NCI-H1092 treated with DMSO at 0.1 percent for 48 hours (cell line): Measurements from ENCODE around the gene ICAM1.
"Not testable (repeated sequence)": the region's sequence is repeated elsewhere in the genome, so short reads cannot be mapped to it uniquely, and the experiment has no call there.

Source experiments
- DNase-seq: peaks from one replicate; lab custom pipeline; 2025; lab: John Stamatoyannopoulos, UW

ICAM1 gene

DNA sequence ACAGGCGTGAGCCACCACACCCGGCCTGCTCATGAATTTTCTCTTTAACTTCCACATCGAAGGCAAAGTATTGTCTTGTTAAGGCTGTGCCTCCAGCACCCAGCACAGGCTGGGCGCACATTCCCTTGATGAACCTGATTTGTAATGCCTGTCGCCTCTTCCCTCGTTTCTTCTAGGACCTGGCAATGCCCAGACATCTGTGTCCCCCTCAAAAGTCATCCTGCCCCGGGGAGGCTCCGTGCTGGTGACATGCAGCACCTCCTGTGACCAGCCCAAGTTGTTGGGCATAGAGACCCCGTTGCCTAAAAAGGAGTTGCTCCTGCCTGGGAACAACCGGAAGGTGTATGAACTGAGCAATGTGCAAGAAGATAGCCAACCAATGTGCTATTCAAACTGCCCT, 3.7 kb downstream of the ICAM1 start:
- DNase-seq = no peak

DNA sequence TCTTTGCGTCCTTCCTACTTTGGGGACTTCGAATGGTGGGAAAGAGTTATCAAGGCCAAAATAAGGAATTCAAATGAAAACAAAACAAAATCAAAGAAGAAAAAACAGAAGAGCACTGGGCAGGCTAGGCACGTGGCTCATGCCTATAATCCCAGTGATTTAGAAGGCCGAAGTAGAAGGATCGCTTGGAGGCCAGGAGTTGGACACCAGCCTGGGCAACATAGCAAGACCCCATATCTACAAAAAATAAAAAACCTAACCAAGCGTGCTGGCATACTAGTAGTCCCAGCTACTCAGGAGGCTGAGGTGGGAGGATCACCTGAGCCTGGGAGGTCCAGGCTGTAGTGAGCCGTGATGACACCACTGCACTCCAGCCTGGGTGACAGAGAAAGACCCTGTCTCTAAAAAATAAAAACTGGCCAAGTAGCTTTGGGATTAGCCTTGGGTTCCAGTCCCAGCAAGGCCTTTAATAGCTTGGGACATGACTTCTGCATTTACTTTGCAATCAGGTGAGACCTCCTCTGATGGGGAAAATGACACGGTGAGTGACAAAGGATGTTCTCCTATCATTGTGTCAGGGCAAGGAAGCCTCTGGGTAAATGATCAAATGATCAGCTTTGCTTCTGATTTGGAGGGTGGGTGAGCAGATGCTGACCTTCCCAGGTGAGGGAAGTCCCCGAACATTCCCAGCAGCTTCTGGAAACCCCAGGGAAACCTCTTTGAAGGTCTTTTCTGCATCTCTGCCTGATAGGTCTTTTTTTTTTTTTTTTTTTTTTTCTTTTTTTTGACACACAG, 7.1 kb downstream of the ICAM1 start:
- DNase-seq = no peak

DNA sequence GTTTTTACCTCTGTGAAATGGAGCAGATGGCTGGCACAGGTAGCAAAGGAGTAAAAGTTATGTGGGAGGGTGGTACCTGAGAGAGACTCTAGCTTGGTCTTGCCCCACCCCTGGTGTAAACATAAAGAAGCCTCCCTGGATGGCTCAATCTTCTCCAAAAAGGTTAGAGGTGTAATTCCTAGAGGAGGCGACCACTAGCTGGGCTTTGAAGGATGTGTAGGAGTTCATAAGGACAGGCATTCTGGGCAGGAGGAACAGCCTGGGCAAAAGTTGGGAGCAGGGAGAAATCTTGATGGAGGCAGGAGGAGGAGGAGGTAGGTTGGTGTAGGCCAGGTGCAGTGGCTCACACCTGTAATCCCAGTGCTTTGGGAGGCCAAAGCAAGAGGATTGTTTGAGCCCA, 8.0 kb downstream of the ICAM1 start:
- no peak for DNase-seq

DNA sequence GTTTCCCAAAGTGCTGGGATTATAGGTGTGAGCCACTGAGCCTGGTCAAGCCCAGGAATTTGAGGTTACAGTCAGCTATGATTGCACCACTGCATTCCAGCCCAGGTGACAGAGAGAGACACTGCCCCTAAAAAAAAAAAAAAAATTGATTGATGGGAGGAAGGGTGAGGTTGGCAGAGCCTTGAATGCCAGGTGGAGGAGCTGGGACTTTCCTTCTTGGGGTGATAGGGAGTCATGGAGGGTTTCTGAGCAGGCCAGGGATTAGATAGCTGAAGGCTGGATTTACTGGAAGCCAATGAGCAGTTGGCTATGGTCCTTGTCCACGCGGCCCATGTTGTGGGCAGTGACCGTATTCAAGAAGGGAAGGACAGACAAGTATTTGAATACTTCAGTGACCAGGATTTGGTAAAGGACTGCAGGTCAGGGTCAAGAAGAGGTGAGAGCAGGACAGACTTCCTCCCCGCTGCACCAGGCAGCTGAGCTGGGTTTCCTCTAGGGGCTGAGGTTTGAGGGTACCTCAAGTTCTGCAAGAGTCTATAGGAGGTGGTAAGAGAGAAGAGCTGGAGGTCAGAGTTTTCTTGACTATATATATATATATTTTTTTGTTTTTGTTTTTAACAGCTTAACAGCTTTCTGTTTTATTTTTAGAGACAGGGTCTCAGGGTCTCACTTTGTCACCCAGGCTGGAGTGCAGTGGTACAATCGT, 9.0 kb downstream of the ICAM1 start:
- DNase-seq = no peak

DNA sequence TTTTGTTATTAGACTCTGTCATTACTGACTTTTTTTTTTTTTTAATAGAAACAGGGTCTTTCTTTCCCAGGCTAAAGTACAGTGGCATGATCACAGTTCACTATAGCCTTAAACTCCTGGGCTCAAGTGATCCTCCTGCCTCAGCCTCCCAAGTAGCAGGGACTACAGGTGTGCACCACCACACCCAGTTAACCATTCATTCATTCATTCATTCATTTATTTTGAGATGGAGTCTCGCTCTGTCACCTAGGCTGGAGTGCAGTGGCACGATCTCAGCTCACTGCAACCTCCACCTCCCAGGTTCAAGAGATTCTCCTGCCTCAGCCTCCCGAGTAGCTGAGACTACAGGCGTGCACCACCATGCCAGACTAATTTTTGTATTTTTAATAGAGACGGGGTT, 11.1 kb downstream of the ICAM1 start:
- not testable (repeated sequence) for DNase-seq

DNA sequence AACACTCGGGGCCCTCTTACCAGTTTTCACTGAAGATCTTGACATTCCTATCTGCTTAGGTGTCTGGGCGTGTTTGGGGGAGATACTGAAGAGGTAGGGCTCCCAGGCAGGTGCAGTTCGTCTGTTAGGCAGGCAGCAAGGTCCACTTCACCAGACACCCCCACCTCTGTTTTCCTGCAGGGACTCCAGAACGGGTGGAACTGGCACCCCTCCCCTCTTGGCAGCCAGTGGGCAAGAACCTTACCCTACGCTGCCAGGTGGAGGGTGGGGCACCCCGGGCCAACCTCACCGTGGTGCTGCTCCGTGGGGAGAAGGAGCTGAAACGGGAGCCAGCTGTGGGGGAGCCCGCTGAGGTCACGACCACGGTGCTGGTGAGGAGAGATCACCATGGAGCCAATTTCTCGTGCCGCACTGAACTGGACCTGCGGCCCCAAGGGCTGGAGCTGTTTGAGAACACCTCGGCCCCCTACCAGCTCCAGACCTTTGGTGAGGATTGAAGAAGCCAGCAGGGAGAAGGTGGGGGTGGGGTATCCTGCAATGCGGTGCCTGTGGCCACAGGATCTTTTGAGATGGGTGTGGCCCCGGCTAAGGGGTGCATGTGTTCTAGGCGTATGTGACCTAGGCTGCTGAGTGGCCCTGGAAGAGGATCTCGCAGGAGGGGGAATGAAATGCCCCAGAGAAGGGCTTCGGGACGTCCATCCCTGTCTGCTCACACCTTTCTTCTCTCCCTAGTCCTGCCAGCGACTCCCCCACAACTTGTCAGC, 12.6 kb downstream of the ICAM1 start:
- no peak for DNase-seq

DNA sequence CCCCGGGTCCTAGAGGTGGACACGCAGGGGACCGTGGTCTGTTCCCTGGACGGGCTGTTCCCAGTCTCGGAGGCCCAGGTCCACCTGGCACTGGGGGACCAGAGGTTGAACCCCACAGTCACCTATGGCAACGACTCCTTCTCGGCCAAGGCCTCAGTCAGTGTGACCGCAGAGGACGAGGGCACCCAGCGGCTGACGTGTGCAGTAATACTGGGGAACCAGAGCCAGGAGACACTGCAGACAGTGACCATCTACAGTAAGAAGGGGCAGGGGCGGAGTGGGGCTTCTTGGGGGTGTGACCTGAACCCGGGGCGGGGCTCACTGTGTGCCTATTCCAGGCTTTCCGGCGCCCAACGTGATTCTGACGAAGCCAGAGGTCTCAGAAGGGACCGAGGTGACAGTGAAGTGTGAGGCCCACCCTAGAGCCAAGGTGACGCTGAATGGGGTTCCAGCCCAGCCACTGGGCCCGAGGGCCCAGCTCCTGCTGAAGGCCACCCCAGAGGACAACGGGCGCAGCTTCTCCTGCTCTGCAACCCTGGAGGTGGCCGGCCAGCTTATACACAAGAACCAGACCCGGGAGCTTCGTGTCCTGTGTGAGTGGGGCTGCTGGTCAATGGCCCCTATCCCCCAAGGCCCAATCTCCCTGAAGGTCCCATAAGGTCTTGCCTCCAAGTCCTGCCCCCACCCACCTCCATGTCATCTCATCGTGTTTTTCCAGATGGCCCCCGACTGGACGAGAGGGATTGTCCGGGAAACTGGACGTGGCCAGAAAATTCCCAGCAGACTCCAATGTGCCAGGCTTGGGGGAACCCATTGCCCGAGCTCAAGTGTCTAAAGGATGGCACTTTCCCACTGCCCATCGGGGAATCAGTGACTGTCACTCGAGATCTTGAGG, 13.4 kb downstream of the ICAM1 start:
- no peak for DNase-seq

DNA sequence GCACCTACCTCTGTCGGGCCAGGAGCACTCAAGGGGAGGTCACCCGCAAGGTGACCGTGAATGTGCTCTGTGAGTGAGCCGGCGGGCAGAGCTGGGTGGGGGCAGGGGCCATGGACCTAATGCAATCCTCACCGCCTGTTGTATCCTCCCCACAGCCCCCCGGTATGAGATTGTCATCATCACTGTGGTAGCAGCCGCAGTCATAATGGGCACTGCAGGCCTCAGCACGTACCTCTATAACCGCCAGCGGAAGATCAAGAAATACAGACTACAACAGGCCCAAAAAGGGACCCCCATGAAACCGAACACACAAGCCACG, 14.0 kb downstream of the ICAM1 start:
- no peak for DNase-seq

DNA sequence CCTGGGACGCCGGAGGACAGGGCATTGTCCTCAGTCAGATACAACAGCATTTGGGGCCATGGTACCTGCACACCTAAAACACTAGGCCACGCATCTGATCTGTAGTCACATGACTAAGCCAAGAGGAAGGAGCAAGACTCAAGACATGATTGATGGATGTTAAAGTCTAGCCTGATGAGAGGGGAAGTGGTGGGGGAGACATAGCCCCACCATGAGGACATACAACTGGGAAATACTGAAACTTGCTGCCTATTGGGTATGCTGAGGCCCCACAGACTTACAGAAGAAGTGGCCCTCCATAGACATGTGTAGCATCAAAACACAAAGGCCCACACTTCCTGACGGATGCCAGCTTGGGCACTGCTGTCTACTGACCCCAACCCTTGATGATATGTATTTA, 14.5 kb downstream of the ICAM1 start:
- DNase-seq = no peak

DNA sequence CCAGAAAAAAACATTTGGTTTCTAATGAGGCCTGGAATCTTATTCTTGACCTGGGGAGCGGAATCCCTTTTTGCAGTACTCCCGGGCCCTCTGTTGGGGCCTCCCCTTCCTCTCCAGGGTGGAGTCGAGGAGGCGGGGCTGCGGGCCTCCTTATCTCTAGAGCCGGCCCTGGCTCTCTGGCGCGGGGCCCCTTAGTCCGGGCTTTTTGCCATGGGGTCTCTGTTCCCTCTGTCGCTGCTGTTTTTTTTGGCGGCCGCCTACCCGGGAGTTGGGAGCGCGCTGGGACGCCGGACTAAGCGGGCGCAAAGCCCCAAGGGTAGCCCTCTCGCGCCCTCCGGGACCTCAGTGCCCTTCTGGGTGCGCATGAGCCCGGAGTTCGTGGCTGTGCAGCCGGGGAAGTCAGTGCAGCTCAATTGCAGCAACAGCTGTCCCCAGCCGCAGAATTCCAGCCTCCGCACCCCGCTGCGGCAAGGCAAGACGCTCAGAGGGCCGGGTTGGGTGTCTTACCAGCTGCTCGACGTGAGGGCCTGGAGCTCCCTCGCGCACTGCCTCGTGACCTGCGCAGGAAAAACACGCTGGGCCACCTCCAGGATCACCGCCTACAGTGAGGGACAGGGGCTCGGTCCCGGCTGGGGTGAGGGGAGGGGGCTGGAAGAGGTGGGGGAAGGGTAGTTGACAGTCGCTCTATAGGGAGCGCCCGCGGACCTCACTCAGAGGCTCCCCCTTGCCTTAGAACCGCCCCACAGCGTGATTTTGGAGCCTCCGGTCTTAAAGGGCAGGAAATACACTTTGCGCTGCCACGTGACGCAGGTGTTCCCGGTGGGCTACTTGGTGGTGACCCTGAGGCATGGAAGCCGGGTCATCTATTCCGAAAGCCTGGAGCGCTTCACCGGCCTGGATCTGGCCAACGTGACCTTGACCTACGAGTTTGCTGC, 16.1 kb downstream of the ICAM1 start, which contains the start of gene ICAM4:
Gene ICAM4 (plus strand): TSS at position 153 of the 935 bp plus-strand sequence. CDS start 58 bp downstream, at position 211.
- DNase-seq = no peak

DNA sequence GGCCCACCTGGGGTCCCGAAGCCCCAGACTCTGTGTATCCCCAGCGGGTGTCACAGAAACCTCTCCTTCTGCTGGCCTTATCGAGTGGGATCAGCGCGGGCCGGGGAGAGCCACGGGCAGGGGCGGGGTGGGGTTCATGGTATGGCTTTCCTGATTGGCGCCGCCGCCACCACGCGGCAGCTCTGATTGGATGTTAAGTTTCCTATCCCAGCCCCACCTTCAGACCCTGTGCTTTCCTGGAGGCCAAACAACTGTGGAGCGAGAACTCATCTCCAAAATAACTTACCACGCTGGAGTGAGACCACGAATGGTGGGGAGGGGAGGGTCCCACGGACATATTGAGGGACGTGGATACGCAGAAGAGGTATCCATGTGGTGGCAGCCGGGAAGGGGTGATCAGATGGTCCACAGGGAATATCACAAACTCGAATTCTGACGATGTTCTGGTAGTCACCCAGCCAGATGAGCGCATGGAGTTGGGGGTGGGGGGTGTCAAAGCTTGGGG, 17.8 kb downstream of the ICAM1 start:
- DNase-seq = peak; percentile 5

DNA sequence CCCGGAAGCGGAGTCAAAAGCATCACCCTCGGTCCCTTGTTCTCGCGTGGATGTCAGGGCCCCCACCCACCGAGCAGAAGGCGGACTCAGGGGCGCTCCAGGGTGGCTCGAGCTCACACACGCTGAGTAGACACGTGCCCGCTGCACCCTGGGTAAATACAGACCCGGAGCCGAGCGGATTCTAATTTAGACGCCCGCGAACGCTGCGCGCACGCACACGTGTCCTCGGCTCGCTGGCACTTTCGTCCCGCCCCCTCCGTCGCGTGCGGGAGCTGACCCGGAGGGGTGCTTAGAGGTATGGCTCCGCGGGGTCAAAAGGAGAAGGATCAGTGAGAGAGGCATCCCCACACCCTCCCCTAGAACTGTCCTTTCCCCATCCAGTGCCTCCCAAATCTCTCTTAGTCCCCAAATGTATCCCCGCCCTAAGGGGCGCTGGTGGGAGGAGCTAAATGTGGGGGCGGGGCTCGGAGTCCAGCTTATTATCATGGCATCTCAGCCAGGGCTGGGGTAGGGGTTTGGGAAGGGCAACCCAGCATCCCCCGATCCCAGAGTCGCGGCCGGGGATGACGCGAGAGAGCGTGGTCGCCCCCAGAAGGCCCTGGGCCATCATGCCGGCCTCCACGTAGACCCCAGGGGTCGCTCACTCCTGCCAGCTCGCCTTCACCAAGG, 18.4 kb downstream of the ICAM1 start:
- peak; percentile 33 for DNase-seq

DNA sequence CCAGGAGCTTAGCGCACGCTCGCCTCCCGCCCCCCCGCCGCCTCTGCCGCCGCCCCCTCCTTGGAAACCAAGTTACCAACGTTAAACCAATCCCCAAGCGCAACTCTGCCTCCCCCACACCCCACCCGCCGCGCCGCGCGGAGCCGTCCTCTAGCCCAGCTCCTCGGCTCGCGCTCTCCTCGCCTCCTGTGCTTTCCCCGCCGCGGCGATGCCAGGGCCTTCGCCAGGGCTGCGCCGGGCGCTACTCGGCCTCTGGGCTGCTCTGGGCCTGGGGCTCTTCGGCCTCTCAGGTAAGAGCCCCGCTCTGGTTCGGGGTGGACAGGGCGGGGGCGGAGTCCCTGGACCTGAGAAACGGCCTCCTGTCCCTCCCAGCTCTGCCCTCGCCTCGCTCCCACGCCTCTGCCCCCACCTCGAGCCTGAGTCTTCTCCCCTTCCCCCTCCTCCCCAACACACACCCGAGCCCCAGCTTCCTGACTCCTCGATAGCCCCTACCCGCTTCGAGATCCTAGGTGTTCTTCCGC, 19.0 kb downstream of the ICAM1 start, which contains the start of gene ICAM5:
Gene ICAM5 (plus strand): TSS at position 117 of the 521 bp plus-strand sequence. CDS start 92 bp downstream, at position 209.
- peak; percentile 29 for DNase-seq

DNA sequence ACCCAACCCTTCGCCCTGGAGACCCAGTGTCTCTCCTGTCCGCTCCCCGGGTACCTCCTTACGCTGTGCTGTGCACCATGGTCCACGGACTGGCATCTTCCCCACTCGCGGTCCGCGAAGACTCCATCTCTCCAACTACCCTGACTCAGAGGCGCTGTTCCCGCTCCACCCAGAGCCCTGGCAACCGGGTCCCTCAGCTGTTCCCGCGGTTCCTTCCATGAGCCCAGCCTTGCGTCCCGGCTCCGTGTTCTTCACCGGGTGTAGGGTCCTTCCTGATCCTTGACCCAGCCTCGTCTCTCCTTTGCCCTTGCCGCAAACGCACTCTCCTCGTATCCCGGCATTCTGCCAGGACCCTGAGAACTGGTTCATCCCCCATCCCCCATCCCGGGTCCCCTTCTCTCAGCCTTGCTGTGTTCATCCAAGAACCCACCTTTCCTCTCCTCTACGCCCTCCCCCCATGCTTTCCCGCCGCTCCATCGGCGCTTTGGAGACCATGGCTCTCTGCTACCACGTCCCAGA, 19.5 kb downstream of the ICAM1 start:
- DNase-seq = no peak

DNA sequence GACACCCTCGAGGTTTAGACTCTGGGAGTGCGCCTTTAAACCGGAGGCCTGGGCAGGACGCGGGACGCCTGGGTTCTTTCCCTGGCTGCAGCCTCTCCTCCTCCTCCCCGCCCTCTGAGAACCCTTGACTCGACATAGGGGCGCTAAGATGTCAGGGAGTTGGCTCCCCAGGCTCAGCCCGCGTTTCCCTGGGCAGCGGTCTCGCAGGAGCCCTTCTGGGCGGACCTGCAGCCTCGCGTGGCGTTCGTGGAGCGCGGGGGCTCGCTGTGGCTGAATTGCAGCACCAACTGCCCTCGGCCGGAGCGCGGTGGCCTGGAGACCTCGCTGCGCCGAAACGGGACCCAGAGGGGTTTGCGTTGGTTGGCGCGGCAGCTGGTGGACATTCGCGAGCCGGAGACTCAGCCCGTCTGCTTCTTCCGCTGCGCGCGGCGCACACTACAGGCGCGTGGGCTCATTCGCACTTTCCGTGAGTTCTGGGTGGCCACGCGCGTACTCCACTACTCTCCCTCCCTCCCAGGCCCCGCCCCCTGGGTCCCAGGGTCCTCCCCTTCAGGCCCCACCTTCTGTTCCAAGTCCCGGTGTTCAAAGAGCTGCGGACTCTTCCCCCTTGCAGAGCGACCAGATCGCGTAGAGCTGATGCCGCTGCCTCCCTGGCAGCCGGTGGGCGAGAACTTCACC, 20.1 kb downstream of the ICAM1 start:
- DNase-seq = no peak

DNA sequence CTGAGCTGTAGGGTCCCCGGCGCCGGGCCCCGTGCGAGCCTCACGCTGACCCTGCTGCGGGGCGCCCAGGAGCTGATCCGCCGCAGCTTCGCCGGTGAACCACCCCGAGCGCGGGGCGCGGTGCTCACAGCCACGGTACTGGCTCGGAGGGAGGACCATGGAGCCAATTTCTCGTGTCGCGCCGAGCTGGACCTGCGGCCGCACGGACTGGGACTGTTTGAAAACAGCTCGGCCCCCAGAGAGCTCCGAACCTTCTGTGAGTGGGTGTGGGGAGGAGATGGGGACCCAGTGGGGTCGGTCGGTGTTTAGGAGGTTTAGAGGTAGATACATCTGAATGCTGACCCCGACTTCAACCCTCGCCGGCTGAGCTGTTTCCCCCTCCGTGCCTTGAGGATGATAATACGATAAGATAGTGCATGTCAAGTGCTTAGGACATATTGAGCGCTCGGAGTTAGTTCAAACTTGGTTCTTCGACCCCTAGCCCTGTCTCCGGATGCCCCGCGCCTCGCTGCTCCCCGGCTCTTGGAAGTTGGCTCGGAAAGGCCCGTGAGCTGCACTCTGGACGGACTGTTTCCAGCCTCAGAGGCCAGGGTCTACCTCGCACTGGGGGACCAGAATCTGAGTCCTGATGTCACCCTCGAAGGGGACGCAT, 20.8 kb downstream of the ICAM1 start:
- no peak for DNase-seq

DNA sequence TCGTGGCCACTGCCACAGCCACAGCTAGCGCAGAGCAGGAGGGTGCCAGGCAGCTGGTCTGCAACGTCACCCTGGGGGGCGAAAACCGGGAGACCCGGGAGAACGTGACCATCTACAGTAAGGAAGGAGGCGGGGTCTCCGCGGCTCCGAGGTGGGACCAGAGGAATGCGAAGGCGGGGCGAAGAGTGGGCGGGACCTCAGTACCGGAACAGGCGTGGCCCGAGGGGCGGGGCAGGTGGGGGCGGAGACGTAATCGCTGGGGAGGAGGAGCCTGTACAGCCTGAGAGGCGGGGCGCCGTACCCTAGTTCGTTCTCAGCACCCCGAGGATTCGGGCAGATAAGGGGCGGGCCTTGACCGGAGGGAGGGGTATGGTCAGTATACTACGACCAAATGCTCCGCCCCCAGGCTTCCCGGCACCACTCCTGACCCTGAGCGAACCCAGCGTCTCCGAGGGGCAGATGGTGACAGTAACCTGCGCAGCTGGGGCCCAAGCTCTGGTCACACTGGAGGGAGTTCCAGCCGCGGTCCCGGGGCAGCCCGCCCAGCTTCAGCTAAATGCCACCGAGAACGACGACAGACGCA, 21.4 kb downstream of the ICAM1 start:
- DNase-seq = no peak
